SK-MEL-5 (cell line): ENCODE measurements around the gene CACNA1I. TPM values are rescaled to one million over a fixed set of nuclear protein-coding genes. Genes with fewer than 3 reads are reported as not detected.

Experiments
- DNase-seq: peaks from one replicate; pipeline ENCODE4 v3.0.0-alpha.2; 2016; ENCODE audit warnings: low read depth, low spot score
- in situ Hi-C: cut with HindIII; loops from 2 replicates; pipeline ENCODE4 v1.10.0; 2016; ENCODE audit warnings: low sequenced_read_pairs, high pct_unique_total_duplicates, low pct_unique_long_range_greater_than_20kb
- total RNA-seq: library from RNA; depleted of rRNA; stranded (reverse); fragments of >200 nt; shearing (Covaris generic); gene quantifications from 2 replicates; pipeline ENCODE4 v1.2.3, GENCODE V29; 2014

Gene CACNA1I
- total RNA-seq, 1 experiment from 2014 or later = not detected

GRCh38 chr22:39559456-39560105, 11.0 kb upstream of the CACNA1I start:
- peak; percentile 47 for DNase-seq
- in situ Hi-C loops = loop anchor here (25.0 kb wide), 1 partner anchor 453 kb away; no protein-coding TSS in a partner anchor

- in situ Hi-C loops = loop anchor here (25.0 kb wide), 1 partner anchor 452 kb away; no protein-coding TSS in a partner anchor
- no peak for DNase-seq
Measured at GRCh38 chr22:39560127-39560526, 10.4 kb upstream of the CACNA1I start.

DNA sequence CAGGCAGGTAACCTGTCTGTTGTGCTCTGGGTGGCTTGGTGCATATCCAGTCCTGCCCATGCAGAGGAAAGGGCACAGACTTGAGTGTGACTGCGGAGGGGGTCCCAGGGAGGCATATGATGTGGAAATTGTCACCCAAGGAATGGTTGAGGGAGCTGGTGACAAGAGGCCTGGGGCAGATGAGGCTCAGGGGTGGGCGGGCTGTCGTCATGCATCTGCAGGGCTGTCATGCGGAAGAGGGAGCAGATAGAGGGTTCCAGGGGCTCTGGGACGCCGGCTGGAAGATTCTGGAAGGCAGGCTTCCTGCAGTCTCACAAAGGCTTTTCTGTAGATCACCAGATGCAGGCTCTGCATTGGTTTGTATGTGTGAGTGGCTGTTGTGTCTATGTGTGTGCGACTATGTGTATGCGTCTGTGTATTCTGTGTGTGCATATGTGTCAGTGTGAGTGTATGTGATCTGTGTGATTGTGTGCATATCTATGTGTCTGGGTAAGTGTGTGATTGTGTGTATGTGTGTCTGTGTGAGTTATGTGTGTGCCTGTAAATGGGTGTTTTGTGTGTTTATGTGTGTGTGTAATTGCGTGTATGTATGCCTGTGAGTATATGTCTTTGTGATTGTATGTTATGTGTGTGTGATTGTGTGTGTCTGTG, 7.6 kb upstream of the CACNA1I start:
- in situ Hi-C loops = loop anchor here (25.0 kb wide), 1 partner anchor 449 kb away; no protein-coding TSS in a partner anchor

GRCh38 chr22:39563571-39564428, 6.8 kb upstream of the CACNA1I start:
- in situ Hi-C loops = loop anchor here (25.0 kb wide), 1 partner anchor 449 kb away; no protein-coding TSS in a partner anchor

More for the DNA sequence above, 7.6 kb upstream of the CACNA1I start:
- no peak for DNase-seq

GRCh38 chr22:39565414-39565944, 5.1 kb upstream of the CACNA1I start:
- in situ Hi-C loops = loop anchor here (25.0 kb wide), 1 partner anchor 447 kb away; no protein-coding TSS in a partner anchor
- DNase-seq = no peak

More at GRCh38 chr22:39563571-39564428, 6.8 kb upstream of the CACNA1I start:
- DNase-seq = no peak

DNA sequence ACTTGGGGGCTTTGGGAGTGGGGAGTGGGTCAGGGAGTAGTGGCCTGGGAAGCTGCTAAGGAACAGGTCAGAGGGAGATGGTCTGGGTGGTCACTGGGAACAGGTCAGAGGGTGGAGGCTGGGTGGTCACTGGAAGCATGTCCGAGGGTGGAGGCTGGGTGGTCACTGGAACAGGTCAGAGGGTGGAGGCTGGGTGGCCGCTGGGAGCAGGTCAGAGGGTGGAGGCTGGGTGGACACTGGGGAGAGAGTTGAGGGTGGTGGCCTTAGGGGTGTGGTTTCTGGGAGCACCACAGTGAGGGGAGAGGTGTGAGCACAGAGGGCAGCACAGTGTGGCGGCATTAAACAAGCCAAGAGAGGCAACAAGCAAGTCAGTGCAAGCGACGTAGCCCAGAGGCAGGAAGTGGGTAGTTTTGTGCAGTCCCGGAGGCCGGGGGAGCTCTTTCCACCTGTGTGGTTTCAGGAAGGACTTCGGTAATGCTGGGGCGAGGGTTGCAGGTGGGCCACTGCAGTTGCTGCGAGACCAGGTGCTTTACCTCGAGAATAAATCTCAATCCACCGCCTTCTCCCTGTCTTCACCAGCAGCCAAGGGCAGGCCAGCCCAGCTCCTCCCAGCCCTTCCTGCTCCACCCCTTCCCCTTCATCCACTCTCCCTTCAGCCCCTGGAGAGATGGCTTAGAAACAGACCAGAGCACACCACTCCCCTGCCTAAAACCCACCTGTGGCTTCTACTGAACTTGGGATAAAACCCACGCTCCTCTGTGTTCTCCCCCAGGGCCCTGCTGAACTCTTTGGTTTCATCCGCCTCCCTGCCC, 3.2 kb upstream of the CACNA1I start:
- no peak for DNase-seq
- in situ Hi-C loops = loop anchor here (25.0 kb wide), 1 partner anchor 445 kb away; no protein-coding TSS in a partner anchor

DNA sequence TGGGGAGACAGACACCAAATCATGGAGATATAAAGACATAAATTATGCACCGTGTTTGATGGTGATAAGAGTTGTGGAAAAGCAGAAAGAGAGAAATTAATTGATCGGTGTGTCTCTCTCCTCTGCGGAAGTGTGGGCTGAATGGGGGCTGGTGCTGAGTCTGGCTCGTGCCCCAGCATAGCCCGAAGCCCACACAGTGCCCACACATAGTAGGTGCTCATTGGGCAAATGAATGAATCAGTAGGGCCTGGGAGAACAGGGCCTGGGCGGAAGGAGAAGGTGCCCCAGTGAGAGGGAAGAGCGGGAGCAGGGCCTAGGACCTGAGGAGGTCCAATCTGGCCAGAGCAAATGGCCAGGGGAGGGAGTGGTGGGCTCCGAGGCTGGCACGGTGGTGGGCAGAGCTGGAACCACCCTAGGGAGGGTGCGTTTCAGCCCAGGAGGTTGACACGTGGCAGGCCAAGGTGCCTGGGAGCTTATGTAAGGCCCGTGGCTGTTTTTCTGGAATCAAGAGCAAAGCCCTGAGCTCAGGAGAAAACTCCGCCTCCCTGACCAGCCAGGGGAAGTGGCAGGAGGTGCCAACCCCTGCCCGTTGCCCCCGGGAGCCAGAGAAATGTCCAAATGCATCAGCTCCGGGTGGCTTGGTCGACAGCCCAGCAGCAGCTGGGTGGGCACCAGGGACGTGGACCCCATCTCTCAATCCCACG, 2.1 kb upstream of the CACNA1I start:
- DNase-seq = no peak
- in situ Hi-C loops = loop anchor here (25.0 kb wide), 1 partner anchor 444 kb away; no protein-coding TSS in a partner anchor

- DNase-seq = no peak
- in situ Hi-C loops = loop anchor here (25.0 kb wide), 1 partner anchor 443 kb away; no protein-coding TSS in a partner anchor
Measured at GRCh38 chr22:39569066-39569465, 1.5 kb upstream of the CACNA1I start.

GRCh38 chr22:39570226-39570625, 327 bp upstream of the CACNA1I start:
- no peak for DNase-seq
- in situ Hi-C loops = loop anchor here (25.0 kb wide), 1 partner anchor 442 kb away; no protein-coding TSS in a partner anchor

GRCh38 chr22:39571538-39571937, 985 bp downstream of the CACNA1I start:
- in situ Hi-C loops = loop anchor here (25.0 kb wide), 1 partner anchor 441 kb away; no protein-coding TSS in a partner anchor
- no peak for DNase-seq

DNA sequence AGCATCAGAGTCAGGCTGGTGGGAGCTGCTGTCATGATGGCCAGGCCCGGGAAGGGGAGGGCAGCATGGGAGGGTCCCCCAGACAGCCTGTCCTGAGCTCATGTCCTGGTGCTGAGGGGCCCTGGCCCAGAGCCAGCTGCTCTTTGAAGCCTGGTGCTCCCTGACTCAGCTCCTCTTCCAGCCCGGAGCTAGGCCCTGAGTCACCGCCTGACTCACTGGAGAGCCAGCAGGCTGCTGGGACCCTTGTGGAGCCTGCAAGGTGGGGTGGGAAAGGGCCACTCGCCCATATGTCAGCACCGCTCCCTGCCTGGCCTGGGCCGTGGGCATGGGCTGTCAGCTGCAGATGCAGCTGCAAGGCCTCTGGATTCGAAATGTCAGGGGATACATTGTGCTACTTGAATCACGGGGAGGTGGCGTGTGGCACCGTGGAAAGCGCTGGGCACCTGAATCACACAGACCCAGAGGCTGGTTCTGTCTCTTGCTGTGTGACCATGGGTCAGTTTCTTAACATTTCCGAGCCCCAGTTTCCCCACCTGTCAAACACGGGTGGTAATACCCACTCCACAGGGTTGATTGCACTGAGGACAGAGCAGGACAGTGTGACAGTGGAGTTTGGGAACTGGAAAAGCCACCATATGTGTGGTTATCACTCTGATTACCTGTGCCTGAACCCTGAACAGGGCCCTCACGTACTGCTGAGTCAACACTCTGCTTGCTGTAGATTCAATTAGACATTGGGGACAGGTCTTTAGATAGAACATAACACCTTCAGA, 4.4 kb downstream of the CACNA1I start:
- in situ Hi-C loops = loop anchor here (25.0 kb wide), 1 partner anchor 437 kb away; no protein-coding TSS in a partner anchor
- no peak for DNase-seq

- in situ Hi-C loops = no loop called here
- no peak for DNase-seq
Measured at GRCh38 chr22:39575552-39575825, 4.9 kb downstream of the CACNA1I start.

DNA sequence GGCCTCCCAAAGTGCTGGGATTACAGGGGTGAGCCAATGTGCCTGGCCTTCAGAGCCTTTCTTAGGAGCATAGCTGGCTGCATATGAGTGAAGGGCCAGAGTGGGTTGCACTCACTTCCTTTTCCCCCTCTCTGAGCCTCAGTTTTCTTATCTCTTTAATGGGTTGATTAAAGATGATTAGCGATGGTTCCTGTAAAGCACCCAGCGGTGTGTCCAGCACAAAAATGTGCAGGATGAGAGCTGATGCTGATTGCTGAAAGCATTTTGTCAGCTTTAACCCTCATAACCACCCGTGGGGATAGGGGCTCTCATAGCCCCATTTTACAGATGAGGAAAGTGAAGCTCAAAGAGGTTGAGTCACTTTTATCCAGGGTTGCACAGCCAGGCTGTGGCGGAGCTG, 5.5 kb downstream of the CACNA1I start:
- no peak for DNase-seq
- in situ Hi-C loops = no loop called here

- in situ Hi-C loops = no loop called here
Measured at GRCh38 chr22:39577366-39577765, 6.8 kb downstream of the CACNA1I start.

GRCh38 chr22:39577900-39578299, 7.3 kb downstream of the CACNA1I start:
- DNase-seq = no peak
- in situ Hi-C loops = no loop called here

More at GRCh38 chr22:39577366-39577765, 6.8 kb downstream of the CACNA1I start:
- DNase-seq = no peak

GRCh38 chr22:39580006-39580441, 9.5 kb downstream of the CACNA1I start:
- in situ Hi-C loops = no loop called here
- DNase-seq = no peak
